HG03097 (cell line): ENCODE data around the gene HIPK2.
A peak's percentile ranks its signal among the peaks of the same experiment; 100 is the strongest.

Source experiments
- ATAC-seq: cut with Tn5 transposase; IDR thresholded peaks from one replicate; pipeline ENCODE4 v1.9.1; 2021; ENCODE audit not compliant: unreplicated experiment, low FRiP score

Gene HIPK2

DNA sequence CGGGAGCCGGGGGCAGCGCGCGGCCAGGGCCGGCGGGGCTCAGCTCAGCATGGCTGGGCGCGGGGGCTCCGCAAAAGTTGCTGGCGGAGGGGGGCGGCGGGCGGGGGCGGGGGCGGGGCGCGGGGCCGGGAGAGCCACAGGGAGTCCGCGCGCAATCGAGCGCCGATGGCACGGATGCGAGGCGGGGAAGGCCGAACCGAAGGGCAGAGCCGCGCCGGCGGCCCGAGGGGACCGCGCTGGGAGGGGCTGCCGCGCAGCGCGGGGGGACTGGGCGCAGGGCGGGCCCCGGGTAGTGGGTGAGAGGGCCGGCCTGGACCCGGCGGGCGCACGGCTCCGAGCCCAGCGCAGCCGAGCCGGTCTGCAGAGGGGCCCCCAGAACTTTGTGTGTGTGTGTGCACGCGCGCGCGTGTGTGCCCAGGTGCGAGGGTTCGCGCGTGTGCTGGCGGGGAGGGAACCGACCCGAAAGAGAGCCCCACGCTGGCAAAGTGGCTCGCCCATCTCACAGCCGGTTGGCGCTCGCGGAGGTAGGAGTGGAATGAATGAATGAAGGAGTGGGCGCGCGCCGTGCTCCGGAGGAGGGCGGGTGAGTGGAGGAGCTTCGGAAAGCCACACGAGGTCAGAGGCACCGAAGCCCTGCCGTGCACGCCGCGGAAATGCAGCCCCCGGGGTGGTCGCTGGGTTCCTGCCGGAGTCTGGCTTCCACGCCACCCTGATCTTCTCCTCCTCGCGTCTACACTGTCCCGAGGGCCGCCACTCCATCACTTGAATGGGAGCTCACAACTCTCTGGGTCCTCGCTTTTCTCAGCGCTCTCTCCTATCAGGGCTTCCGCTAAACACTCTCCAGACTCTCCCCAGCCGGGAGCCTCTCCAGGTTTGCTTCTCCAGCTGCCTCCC is at the start of gene HIPK2:
Gene HIPK2, minus strand, starts transcription at position 51 of the 894 bp plus-strand sequence. CDS start 375 bp downstream, outside the sequence.
- ATAC-seq = peak; percentile 65

GRCh38 chr7:139827042-139827441 is 49.2 kb upstream of the HIPK2 start:
- no peak for ATAC-seq

GRCh38 chr7:139825666-139826290 is 48.0 kb upstream of the HIPK2 start:
- ATAC-seq = no peak

DNA sequence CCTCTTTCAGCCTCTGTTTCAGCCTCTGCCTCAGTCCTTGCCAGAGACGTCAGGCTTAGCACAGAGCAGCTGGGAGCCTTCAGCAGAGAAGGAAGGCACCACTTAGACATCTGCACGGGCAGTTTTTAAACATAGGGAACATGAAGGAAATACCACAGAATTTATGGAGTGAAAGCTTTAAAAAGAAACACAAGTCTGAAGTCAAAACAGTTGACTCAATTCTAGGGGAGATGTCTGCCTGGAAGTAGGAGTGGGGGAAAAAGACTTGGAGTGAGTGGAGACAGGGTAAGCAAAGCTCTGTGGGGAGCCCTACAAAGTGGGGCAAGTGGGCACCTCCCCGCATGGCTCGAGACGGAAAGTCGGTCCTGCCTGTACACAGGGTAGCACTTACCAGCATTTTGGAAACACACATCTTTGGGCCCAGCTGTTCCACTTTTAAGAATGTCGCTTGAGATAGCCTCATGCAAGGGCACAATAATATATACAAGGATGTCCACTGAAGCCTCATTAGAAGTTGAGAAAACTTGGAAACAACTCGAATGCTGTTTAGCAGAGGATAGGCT is 46.2 kb upstream of the HIPK2 start:
- ATAC-seq = no peak

DNA sequence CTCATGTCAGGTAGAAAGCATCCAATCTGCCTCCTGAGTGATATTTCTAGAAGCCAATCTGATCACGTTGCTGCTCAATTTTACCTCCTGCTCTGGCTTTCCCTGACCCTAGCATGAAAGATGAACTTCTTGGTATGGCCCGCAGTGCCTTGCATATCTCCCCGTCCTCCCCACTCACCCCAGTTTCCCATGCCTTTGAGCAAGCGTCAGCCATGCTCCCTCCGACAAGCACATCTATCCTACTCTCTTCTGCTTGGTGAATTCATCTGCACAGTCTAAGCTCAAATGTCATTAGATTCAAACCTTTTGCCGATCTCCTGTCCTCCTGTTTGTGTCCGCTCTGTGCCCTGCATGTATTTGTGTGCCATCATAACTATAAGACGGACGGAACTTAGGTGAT is 45.1 kb upstream of the HIPK2 start:
- no peak for ATAC-seq

DNA sequence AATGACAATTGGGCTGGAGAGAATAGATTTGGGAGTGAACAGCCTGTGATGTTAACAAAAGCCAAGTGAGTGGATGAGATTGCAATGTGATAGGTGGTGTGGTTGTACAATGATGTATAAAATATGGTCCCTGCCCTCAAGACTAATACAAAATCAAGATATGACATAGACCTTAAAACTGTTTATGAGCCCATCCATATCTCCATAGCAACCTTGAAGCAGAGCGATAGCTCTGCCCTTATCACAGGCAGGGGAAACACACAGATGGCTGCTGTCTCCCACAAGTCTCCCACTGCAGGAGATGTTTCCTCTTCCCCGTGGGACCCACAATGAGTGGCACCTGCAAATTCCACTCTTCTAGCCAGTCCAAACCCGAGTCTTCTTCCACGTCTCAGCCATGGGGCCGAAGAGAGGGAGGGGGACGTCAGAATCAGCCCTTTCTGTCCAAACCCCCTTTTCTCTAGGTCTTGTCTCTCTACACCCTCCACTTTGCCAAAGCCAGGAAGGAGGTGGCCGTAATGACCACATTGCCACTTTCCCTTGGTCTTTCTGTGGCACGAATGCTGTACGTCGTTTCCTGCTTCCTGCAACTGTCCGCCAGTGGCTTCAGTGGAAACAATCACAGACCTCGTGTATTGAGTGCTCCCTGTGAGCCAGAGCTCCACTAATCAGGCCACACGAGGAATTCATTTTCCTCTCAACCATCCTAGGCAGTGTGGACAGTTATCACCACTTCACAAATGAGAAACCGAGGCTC is 43.7 kb upstream of the HIPK2 start:
- no peak for ATAC-seq

- no peak for ATAC-seq
These were observed 42.3 kb upstream of the HIPK2 start for GRCh38 chr7:139820089-139820488.

GRCh38 chr7:139817249-139817648 is 39.5 kb upstream of the HIPK2 start:
- ATAC-seq = no peak

- ATAC-seq = no peak
These were observed 35.9 kb upstream of the HIPK2 start for GRCh38 chr7:139813689-139814088.

GRCh38 chr7:139813151-139813550 is 35.4 kb upstream of the HIPK2 start:
- no peak for ATAC-seq

DNA sequence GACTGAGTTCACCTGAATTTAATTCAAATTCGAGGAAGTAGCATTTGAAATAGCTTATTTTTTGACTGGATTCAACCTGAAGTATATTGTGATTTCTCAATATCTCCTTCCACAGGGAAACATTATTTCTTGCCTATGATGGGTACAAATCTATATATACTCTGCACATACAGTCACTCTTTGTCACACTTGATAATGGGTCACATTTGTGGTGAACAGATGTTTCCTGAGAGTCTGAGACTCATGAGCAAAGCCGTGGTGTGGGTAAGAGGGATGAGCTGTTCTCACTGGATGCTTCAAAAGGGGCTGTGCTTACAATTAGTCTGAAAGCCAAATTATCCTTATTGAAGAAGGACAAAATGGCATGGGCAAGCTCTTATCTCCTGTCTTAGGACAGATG is 33.3 kb upstream of the HIPK2 start:
- ATAC-seq = no peak

GRCh38 chr7:139808846-139809442 is 31.1 kb upstream of the HIPK2 start:
- ATAC-seq = no peak

- no peak for ATAC-seq
These were observed 30.6 kb upstream of the HIPK2 start for GRCh38 chr7:139808427-139808826.

GRCh38 chr7:139807009-139807408 is 29.2 kb upstream of the HIPK2 start:
- no peak for ATAC-seq

DNA sequence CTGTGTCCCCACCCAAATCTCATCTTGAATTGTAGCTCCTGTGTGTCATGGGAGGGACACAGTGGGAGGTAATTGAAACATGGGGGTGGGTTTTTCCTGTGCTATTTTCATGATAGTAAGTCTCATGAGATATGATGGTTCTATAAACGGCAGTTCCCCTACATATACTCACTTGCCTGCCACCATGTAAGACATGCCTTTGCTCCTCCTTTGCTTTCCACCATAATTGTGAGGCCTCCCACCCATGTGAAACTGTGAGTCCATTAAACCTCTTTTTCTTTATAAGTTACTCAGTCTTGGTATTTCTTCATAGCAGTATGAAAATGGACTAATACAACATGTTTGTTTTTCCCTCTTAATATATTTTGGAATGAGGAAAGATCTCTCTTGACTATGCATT is 26.8 kb upstream of the HIPK2 start:
- ATAC-seq = no peak

DNA sequence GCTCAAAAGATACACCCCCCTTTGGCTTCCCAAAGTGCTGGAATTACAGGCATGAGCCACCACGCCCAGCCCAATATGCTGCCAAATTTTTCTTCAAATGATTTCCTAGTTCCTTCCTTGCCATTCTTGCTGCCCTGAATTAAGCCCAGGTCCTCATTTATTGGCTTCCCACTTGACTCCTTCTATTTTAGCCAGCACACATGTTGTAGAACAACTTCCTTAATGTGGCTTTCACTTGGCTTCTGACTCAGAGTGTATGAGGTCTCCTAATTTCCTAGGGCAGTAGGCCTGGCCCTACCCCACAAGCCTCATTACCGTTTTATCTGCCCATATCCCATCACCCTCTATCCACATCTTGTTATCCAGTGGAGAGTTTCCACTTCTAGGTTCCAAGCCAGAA is 21.8 kb upstream of the HIPK2 start:
- ATAC-seq = no peak

- ATAC-seq = no peak
These were observed 21.1 kb upstream of the HIPK2 start for GRCh38 chr7:139798892-139799291.

DNA sequence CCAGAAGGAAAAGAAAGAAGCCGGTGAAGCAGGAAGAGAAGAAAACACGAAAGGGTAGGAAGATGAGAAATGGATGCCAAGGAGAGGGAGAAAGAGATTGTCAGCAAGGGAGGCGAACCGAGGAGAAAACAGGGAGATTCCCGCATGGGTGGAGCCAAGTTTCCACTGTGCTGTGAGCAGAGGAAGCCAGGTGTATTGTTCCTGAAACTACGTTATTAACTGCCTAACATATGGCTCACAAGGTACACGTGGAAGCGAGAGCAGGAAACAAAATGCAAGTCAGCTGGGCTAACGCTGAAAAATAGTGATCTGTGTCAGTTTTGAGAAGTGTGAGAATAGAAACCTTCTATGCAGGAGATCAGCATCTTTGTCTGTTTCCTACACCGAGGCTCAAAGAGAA is 20.4 kb upstream of the HIPK2 start:
- ATAC-seq = no peak

DNA sequence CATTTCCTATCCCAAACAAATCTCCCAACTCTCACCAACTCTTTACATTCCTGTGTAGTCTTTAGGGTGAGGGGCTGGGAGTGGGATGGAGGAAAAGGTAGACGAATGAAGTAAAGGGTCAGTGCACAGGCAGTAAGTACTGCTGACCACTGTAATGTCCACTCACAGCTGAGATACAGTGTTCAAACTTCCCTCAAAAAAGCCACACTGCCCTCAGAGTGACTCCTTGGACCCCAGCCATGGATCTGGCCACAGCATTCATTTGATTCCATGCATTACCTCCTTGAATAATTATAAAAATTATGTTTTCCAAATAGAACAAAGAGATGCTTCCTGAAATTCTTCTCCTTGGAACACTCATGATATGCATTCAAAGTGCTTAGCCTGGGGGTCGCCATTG is 19.8 kb upstream of the HIPK2 start:
- ATAC-seq = no peak

- ATAC-seq = no peak
These were observed 13.5 kb upstream of the HIPK2 start for GRCh38 chr7:139791316-139791715.

DNA sequence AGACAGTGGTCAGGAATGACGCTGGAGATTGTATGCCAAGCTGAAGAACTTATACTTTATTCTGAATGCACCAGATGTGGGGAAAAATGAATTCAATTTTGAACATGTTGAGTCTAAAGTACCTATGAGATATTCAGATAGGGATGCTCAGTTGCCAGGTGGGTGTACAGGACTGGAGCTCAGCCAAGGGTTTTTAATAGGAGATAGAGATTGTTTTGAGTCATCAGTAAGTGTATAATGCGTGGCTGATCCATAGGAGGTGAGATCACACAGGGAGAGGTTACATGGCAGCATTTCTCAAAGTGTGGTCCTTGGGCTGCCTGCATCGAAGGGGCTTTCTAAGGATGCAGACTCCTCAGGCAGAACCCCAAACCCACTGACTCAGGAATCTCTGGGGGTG is 6.8 kb upstream of the HIPK2 start:
- ATAC-seq = no peak
